ACC112 (cell line): Measurements from ENCODE around the gene NFIX.
A peak's percentile ranks its signal among the peaks of the same experiment; 100 is the strongest.

Experiments used
- H2AFZ ChIP-seq: fragments of 200-600 bp; sonication (generic); one replicate; pipeline ENCODE4 v1.6.0; 2017; ENCODE audit warnings: antibody characterized with exemption, low read length; ENCODE audit not compliant: unreplicated experiment
- H3K27ac ChIP-seq: fragments of 200-600 bp; sonication (generic); 2 replicates; pipeline ENCODE4 v1.5.1; 2014; ENCODE audit warnings: low read depth, mild to moderate bottlenecking, antibody characterized with exemption, low read length, moderate library complexity
- H3K27me3 ChIP-seq: fragments of 200-600 bp; sonication (generic); 2 replicates; pipeline ENCODE4 v1.6.1; 2014; ENCODE audit warnings: mild to moderate bottlenecking, antibody characterized with exemption, low read length, moderate library complexity, mixed read lengths; ENCODE audit not compliant: insufficient read depth
- H3K36me3 ChIP-seq: fragments of 200-600 bp; sonication (generic); 2 replicates; pipeline ENCODE4 v1.6.1; 2016; ENCODE audit warnings: mild to moderate bottlenecking, antibody characterized with exemption, low read length, moderate library complexity, mixed read lengths; ENCODE audit not compliant: insufficient read depth
- H3K4me1 ChIP-seq: fragments of 200-600 bp; sonication (generic); one replicate; pipeline ENCODE4 v1.6.1; 2016; ENCODE audit warnings: low read length, mixed read lengths; ENCODE audit not compliant: insufficient read depth, unreplicated experiment, control insufficient read depth
- H3K4me3 ChIP-seq: fragments of 200-600 bp; sonication (generic); 2 replicates; pipeline ENCODE4 v1.5.1; 2014; ENCODE audit warnings: mild to moderate bottlenecking, low read depth, low read length
- H3K79me2 ChIP-seq: fragments of 200-600 bp; sonication (generic); one replicate; pipeline ENCODE4 v1.6.0; 2016; ENCODE audit warnings: low read length; ENCODE audit not compliant: control insufficient read depth, unreplicated experiment, insufficient read depth

NFIX gene

DNA sequence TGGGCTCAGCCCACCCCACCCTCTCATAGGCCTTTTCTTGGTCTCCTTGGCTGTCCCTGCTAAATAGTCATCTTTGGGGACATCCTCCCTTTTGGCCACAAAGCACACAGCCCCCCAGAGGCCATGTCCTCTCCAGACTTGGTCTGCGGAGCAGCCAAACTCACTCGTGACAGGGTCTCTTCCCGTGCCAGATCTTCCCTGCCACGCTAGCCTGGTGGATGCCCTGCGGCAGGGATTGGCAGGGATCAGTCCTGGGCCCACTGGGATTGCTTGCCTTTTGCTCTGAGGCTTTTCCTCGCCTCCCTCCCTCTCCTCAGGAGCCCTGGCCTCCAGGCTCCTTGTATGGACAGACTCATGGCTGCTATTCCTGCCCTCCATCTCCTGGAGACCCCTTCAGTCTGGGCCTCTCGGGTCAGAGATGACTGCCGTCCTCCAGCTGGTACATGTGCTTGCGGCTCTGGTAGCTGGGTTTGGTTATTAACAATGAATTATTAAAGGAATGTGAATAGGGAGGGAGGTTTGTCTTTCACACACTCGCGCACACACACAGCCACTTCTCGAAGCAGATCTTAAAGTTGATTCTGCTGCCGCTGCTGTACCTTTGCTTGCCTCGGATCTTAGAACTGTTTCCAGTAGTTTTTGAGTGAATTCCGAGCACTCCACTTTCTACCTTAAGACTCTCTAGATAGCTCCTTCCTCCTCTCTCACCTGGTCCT, 45.1 kb downstream of the NFIX start:
- Histone ChIP-seq H3K79me2 (peaks cover 82% of the 10 kb centered on the region), H3K4me3 (no peak overlapping the region), H3K36me3 (no peaks in the 10 kb centered on the region), H3K27ac (no peak overlapping the region), H3K27me3 (no peaks in the 10 kb centered on the region), H2AFZ (no peak overlapping the region), H3K4me1 (peaks cover 59% of the 10 kb centered on the region)

- Histone ChIP-seq H3K36me3 (no peaks in the 10 kb centered on the region), H2AFZ (no peak overlapping the region), H3K4me1 (peaks cover 56% of the 10 kb centered on the region), H3K27ac (no peak overlapping the region), H3K4me3 (no peak overlapping the region), H3K27me3 (no peaks in the 10 kb centered on the region), H3K79me2 (peaks cover 83% of the 10 kb centered on the region)
These were observed 45.6 kb downstream of the NFIX start for GRCh38 chr19:13040948-13041292.

- peaks cover 39% of the 10 kb centered on the region for H3K4me1 ChIP-seq
- H3K79me2 ChIP-seq, result peaks cover 81% of the 10 kb centered on the region
- no peaks in the 10 kb centered on the region for H3K36me3 ChIP-seq
- no peak overlapping the region for H2AFZ ChIP-seq
- H3K27ac ChIP-seq, result no peak overlapping the region
- H3K27me3 ChIP-seq, result no peaks in the 10 kb centered on the region
- no peak overlapping the region for H3K4me3 ChIP-seq
These were observed 47.3 kb downstream of the NFIX start for GRCh38 chr19:13042443-13043130.

DNA sequence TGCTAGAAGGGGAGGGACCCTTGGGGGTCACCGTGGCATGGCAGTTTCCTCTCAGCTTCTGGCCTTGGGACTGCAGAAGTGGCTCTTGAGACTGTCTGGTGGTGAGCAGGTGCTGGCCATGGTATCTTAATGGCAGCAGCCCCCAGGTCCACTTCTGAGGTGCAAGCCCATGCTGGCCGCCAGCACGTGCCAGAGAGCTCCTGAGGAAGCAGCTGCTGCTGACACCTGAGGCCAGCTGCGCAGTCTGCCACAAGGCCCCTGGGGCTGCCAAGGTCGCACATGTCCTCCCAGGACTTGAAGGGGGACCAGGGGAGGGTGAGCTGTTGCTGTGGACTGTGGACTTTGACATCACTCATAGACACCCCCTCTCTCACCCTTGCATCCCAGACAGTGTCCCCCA, 48.0 kb downstream of the NFIX start:
- Histone ChIP-seq H2AFZ (no peak overlapping the region), H3K27me3 (no peaks in the 10 kb centered on the region), H3K27ac (no peak overlapping the region), H3K4me1 (peaks cover 32% of the 10 kb centered on the region), H3K4me3 (no peak overlapping the region), H3K79me2 (peaks cover 80% of the 10 kb centered on the region), H3K36me3 (no peaks in the 10 kb centered on the region)

- peaks cover 22% of the 10 kb centered on the region for H3K4me1 ChIP-seq
These were observed 49.1 kb downstream of the NFIX start for GRCh38 chr19:13044231-13044836.

GRCh38 chr19:13045812-13046211, 50.5 kb downstream of the NFIX start:
- Histone ChIP-seq H3K4me3 (no peak overlapping the region), H3K79me2 (peaks cover 58% of the 10 kb centered on the region), H3K27me3 (no peaks in the 10 kb centered on the region), H3K27ac (no peak overlapping the region), H2AFZ (no peak overlapping the region), H3K4me1 (peaks cover 28% of the 10 kb centered on the region), H3K36me3 (no peaks in the 10 kb centered on the region)

More at GRCh38 chr19:13044231-13044836, 49.1 kb downstream of the NFIX start:
- peaks cover 71% of the 10 kb centered on the region for H3K79me2 ChIP-seq
- H2AFZ ChIP-seq, result no peak overlapping the region
- H3K4me3 ChIP-seq, result no peak overlapping the region
- H3K27ac ChIP-seq, result no peak overlapping the region
- no peaks in the 10 kb centered on the region for H3K27me3 ChIP-seq
- H3K36me3 ChIP-seq, result no peaks in the 10 kb centered on the region

DNA sequence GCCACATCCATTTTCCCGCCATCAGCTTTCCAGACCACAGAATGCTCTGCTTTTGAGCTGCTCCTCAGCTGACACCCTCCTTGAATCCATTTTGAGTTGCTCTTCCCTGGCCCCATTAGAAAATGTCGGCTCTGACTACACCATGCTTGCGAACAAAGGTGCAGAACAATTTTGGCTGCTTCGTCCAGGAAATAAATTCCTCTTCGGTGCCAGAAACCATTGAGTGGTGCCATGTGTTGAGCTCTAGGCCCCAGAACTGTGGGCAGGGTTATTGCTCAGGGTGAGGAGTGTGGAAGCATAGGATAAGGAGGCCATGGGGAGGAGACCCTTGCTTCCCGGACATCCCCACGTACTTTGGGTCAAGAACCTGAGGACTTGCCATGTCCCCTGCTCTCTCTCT, 52.1 kb downstream of the NFIX start:
- peaks cover 37% of the 10 kb centered on the region for H3K4me1 ChIP-seq
- H3K79me2 ChIP-seq, result peaks cover 66% of the 10 kb centered on the region
- H3K27me3 ChIP-seq, result no peaks in the 10 kb centered on the region
- no peak overlapping the region for H3K27ac ChIP-seq
- no peaks in the 10 kb centered on the region for H3K36me3 ChIP-seq
- no peak overlapping the region for H2AFZ ChIP-seq
- no peak overlapping the region for H3K4me3 ChIP-seq

DNA sequence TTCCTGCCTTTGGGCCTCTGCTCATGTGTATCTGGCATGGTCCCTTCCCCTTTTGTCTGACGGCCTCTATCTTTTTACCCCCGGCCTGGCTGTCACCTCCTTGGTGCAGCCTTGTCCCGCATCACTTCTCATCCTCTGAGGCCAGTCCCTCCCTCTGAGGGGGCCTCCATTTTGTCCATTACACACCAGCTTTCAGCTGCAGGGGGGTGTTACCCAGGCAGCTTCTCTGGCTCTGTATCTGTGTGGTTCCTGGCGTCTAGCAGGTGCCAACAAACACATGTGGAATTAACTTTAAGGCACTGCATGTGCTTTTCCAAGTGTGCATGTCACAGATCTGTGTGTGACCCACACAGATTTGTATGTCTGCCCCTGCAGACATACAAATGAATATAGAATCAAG, 55.0 kb downstream of the NFIX start:
- Histone ChIP-seq H3K4me1 (peaks cover 44% of the 10 kb centered on the region), H3K79me2 (peaks cover 53% of the 10 kb centered on the region), H2AFZ (no peak overlapping the region), H3K27me3 (no peaks in the 10 kb centered on the region), H3K36me3 (no peaks in the 10 kb centered on the region), H3K27ac (no peak overlapping the region), H3K4me3 (no peak overlapping the region)

- Histone ChIP-seq H3K36me3 (no peaks in the 10 kb centered on the region), H3K27ac (no peak overlapping the region), H2AFZ (no peak overlapping the region), H3K27me3 (no peaks in the 10 kb centered on the region), H3K4me1 (peaks cover 58% of the 10 kb centered on the region), H3K79me2 (peaks cover 49% of the 10 kb centered on the region), H3K4me3 (no peak overlapping the region)
These were observed 56.4 kb downstream of the NFIX start for GRCh38 chr19:13051557-13052165.

GRCh38 chr19:13052447-13053175, 57.3 kb downstream of the NFIX start:
- Histone ChIP-seq H3K4me1 (peaks cover 63% of the 10 kb centered on the region), H3K4me3 (no peak overlapping the region), H3K27me3 (no peaks in the 10 kb centered on the region), H3K27ac (peak overlapping the region; percentile 80; the same call in 1 of the 2 replicates), H2AFZ (no peak overlapping the region), H3K36me3 (no peaks in the 10 kb centered on the region), H3K79me2 (peaks cover 44% of the 10 kb centered on the region)
